Subcutaneous abdominal adipose tissue (tissue), 5 donors: Measurements from ENCODE around the gene CNOT4.

Experiments
- H3K27ac ChIP-seq: one replicate; pipeline ENCODE4 v1.7.0; 2013; ENCODE audit warnings: low read depth, mild to moderate bottlenecking, inconsistent platforms, low read length, moderate library complexity
- H3K27me3 ChIP-seq, 5 donors: one replicate each; pipeline ENCODE4 v1.7.0; 2013; ENCODE audit warnings: low read length in 5 of 5, inconsistent platforms in 1 of 5; ENCODE audit not compliant: control insufficient read depth in 5 of 5, insufficient read depth in 4 of 5
- H3K36me3 ChIP-seq, 5 donors: one replicate each; pipeline ENCODE4 v1.7.0; 2013; ENCODE audit warnings: low read length in 5 of 5; ENCODE audit not compliant: control insufficient read depth in 5 of 5, insufficient read depth in 5 of 5
- H3K4me1 ChIP-seq, 5 donors: one replicate each; pipeline ENCODE4 v1.7.0; 2013; ENCODE audit warnings: low read length in 5 of 5, mild to moderate bottlenecking in 3 of 5, moderate library complexity in 1 of 5; ENCODE audit not compliant: control insufficient read depth in 5 of 5, insufficient read depth in 5 of 5
- H3K4me3 ChIP-seq, 5 donors: one replicate each; pipeline ENCODE4 v1.7.0; 2013; ENCODE audit warnings: low read length in 5 of 5, low read depth in 1 of 5
- H3K9ac ChIP-seq, 5 donors: one replicate each; pipeline ENCODE4 v1.7.0; 2013; ENCODE audit warnings: low read length in 5 of 5, mild to moderate bottlenecking in 4 of 5, moderate library complexity in 3 of 5
- H3K9me3 ChIP-seq, 5 donors: one replicate each; pipeline ENCODE4 v1.7.0; 2013; ENCODE audit warnings: low read length in 5 of 5; ENCODE audit not compliant: control insufficient read depth in 5 of 5
- donor health status: healthy.
- donor health status: healthy.
- donor health status: healthy.
- donor health status: healthy.
- donor health status: healthy.

Gene CNOT4

DNA sequence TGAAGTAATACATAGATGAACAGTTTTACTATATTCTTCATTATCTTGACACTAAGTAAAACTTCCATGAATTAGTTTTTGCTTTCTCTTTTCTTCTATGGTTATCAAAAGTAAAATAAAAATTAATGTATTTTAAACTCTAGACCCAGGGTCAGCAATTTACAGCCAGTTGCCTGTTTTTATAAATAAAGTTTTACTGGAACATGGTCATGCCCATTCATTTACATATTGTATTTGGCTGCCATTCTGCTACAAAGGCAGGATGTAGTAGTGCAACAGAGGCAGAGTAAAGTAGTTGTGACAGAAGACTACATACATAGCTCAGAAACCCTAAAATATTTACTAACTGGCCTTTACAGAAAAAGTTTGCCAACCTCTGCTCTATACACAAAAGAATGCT is 98.8 kb downstream of the CNOT4 start:
- Histone ChIP-seq H3K27me3 (no peaks in the 10 kb centered on the region), H3K9me3 (no peaks in the 10 kb centered on the region), H3K4me3 (no peak overlapping the region), H3K27ac (no peak overlapping the region), H3K4me1 (no peaks in the 10 kb centered on the region), H3K36me3 (peaks cover 7 to 28% (median 18%) of the 10 kb centered on the region in 5 donors), H3K9ac (no peak overlapping the region)

DNA sequence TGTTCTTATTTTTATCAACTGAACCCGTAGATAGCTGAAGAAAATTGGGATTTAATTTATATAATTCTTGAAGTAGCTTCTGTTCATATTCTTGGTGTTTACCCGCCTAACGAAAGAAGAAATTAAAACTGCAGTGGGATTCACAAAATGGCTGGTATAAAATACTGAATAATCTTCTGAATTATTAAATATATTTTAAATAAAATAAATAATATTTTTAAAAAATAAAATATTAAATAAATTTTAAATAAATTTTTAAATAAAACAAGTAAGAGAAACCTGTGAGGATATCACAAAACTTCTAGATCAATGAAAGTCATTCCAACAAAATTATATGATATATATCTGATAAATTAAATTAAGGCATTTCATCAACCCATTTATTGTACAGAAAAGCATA is 99.4 kb downstream of the CNOT4 start:
- peaks cover 10 to 28% (median 17%) of the 10 kb centered on the region in 5 donors for H3K36me3 ChIP-seq
- no peaks in the 10 kb centered on the region for H3K9me3 ChIP-seq
- no peak overlapping the region for H3K9ac ChIP-seq
- H3K4me1 ChIP-seq = no peaks in the 10 kb centered on the region
- no peaks in the 10 kb centered on the region for H3K27me3 ChIP-seq
- H3K4me3 ChIP-seq = no peak overlapping the region
- no peak overlapping the region for H3K27ac ChIP-seq

DNA sequence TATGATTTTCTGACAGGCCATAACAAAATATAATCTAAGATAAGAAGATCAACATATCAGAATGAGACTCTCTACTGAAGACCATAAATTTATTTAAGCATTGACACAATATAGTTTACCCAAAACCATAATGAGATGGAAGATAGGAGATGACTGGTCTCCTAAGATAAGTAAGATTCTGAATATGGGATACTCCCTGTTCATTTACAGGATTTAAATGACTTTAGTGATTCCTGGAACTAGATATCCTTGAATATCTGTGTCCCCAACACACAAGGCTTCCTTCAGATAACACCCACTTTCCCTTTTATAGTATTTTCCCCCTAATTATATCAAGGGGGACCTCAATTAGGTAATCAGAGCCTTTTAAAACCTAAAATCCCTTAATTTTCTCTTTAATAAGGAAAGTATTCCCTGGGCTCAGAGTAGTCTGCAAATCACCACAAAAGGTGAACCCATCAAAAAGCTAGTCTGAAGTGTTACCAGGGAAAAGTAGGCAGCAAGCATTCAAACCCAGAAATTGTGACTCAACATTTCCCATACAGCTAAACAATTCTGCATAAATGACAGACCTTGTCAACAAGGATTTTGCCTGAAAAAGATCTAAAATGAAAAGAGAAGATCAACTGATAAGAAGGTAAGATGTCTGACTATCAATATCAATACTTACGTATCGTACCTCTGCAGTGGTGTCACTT is 99.9 kb downstream of the CNOT4 start:
- Histone ChIP-seq H3K4me1 (no peaks in the 10 kb centered on the region), H3K27ac (no peak overlapping the region), H3K9ac (no peak overlapping the region), H3K36me3 (peaks cover 10 to 28% (median 16%) of the 10 kb centered on the region in 5 donors), H3K9me3 (no peaks in the 10 kb centered on the region), H3K27me3 (no peaks in the 10 kb centered on the region), H3K4me3 (no peak overlapping the region)

DNA sequence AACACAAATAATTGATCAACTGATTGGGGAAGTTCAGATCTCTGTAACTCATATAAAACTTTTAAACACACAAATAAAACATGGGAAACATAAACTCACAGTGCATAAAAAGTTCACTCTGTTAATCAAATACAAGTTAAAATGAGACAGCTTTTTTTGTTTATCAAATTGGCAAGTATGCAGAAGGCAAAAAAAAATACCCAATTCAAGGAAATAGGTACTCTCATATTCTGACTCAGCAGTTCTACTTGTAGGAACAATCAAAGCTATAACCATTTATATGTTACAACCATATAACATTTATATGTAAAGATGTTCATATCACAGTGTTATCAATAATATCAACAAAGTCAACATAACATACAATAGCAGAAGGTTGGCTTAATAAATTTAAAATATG is 102.0 kb downstream of the CNOT4 start:
- Histone ChIP-seq H3K4me3 (no peak overlapping the region), H3K9ac (no peak overlapping the region), H3K27ac (no peak overlapping the region), H3K9me3 (no peaks in the 10 kb centered on the region), H3K27me3 (no peaks in the 10 kb centered on the region), H3K4me1 (no peaks in the 10 kb centered on the region), H3K36me3 (peaks cover 10 to 21% (median 16%) of the 10 kb centered on the region in 5 donors)

DNA sequence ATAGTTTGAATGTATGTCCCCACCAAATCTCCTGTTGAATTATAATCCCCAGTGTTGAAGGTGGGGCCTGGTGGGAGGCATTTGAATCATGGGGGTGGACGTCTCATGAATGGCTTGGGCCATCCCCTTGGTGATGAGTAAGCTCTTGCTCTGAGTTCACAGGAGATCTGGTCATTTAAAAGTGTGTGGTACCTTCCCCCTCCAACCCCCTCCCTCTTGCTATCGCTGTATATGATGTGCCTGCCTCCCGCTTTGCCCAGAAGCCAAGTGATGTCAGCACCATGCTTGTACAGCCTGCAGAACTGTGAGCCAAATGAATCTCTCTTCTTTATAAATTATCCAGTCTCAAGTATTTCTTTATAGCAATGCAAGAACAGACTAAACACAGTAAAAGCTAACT is 103.0 kb downstream of the CNOT4 start:
- Histone ChIP-seq H3K27ac (no peak overlapping the region), H3K27me3 (no peaks in the 10 kb centered on the region), H3K9me3 (no peaks in the 10 kb centered on the region), H3K4me1 (no peaks in the 10 kb centered on the region), H3K9ac (no peak overlapping the region), H3K4me3 (no peak overlapping the region), H3K36me3 (peaks cover 7 to 18% (median 16%) of the 10 kb centered on the region in 5 donors)

DNA sequence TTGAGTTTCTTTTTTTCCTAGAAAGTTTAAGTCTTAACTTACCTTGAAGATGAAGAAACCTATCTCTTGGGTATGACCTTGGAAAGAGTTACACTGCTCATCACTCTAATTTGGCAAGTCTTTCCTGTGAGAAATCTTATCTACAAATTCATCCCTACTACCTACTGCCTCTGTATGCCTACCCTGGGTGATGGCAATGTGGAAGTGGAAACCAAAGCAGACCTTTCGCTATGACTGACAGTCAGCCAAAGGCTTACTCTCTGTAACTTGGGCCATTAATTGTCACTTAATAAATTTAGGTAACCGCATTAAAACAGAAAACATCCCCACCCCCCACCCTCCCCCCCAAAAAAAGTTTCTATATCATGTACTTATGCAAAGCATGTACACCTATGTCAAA is 103.9 kb downstream of the CNOT4 start:
- Histone ChIP-seq H3K27ac (no peak overlapping the region), H3K36me3 (peaks cover 7 to 18% (median 16%) of the 10 kb centered on the region in 5 donors), H3K4me1 (no peaks in the 10 kb centered on the region), H3K9me3 (no peaks in the 10 kb centered on the region), H3K27me3 (no peaks in the 10 kb centered on the region), H3K4me3 (no peak overlapping the region), H3K9ac (no peak overlapping the region)

DNA sequence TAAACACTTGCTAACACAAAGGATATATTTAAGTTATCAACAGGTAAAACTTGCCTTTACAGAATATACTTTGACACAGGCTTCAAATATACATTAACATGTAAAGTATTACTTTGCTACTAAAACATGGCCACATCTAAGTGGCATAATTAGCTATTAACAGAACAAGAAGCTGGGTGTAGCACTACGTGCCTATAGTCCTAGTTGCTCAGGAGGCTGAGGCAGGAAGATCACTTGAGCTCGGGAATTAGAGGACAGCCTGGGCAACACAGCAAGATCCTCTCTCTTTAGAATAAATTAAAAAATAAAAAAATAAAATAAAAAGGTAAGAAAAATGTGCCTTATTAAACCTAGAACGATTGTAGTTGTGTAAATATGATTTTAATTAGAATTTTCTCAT is 106.6 kb downstream of the CNOT4 start:
- Histone ChIP-seq H3K27me3 (no peaks in the 10 kb centered on the region), H3K36me3 (peaks cover 5 to 12% (median 10%) of the 10 kb centered on the region in 5 donors), H3K27ac (no peak overlapping the region), H3K4me1 (no peaks in the 10 kb centered on the region), H3K4me3 (no peak overlapping the region), H3K9me3 (no peaks in the 10 kb centered on the region), H3K9ac (no peak overlapping the region)

- Histone ChIP-seq H3K36me3 (peaks cover 16 to 27% (median 19%) of the 10 kb centered on the region in 5 donors), H3K4me1 (no peaks in the 10 kb centered on the region), H3K27ac (no peak overlapping the region)
These were observed 112.2 kb downstream of the CNOT4 start for GRCh38 chr7:135397689-135398088.

GRCh38 chr7:135392701-135393100 is 117.2 kb downstream of the CNOT4 start:
- peaks cover 0 to 14% (median 5%) of the 10 kb centered on the region in 5 donors for H3K4me1 ChIP-seq
- H3K4me3 ChIP-seq = no peak overlapping the region
- no peak overlapping the region for H3K27ac ChIP-seq

More at GRCh38 chr7:135397689-135398088, 112.2 kb downstream of the CNOT4 start:
- Histone ChIP-seq H3K4me3 (no peak overlapping the region), H3K9me3 (no peaks in the 10 kb centered on the region), H3K9ac (no peak overlapping the region), H3K27me3 (no peaks in the 10 kb centered on the region)

DNA sequence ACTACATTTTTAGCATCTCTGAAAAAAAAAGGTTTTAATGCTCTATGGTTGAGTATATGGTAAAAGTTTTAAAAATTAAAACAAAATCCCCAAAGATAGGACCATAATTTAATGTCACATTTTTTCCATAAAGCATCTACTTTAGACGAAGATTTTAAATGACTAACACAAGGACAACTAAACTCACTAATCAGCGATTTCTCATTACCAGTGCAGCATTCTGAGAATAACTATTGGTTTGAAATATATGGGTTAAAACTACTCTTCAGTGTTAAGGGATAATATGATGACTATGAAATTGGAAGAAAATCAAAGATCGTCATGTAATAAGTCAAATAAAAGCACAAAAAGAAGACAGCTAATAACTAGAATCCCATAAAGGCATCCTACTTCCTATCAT is 118.4 kb downstream of the CNOT4 start:
- no peak overlapping the region for H3K4me3 ChIP-seq

More at GRCh38 chr7:135392701-135393100, 117.2 kb downstream of the CNOT4 start:
- Histone ChIP-seq H3K9me3 (no peaks in the 10 kb centered on the region), H3K27me3 (no peaks in the 10 kb centered on the region), H3K9ac (no peak overlapping the region), H3K36me3 (peaks cover 13 to 26% (median 19%) of the 10 kb centered on the region in 5 donors)

More for the DNA sequence above, 118.4 kb downstream of the CNOT4 start:
- Histone ChIP-seq H3K9ac (no peak overlapping the region), H3K9me3 (no peaks in the 10 kb centered on the region), H3K36me3 (peaks cover 13 to 29% (median 19%) of the 10 kb centered on the region in 5 donors), H3K27me3 (no peaks in the 10 kb centered on the region), H3K27ac (no peak overlapping the region), H3K4me1 (peaks cover 0 to 14% (median 5%) of the 10 kb centered on the region in 5 donors)
